ENCODE results near the gene TCF7L1. TPM values are rescaled to one million over a fixed set of nuclear protein-coding genes. Genes with fewer than 3 reads are reported as not detected.
A peak's percentile ranks its signal among the peaks of the same experiment; 100 is the strongest.
"Not testable (repeated sequence)": the region's sequence is repeated elsewhere in the genome, so short reads cannot be mapped to it uniquely, and the experiment has no call there.

Gene TCF7L1
- total and polyA plus RNA-seq, 9 donors: 5.1 to 53.1 (median 41.3) TPM

DNA sequence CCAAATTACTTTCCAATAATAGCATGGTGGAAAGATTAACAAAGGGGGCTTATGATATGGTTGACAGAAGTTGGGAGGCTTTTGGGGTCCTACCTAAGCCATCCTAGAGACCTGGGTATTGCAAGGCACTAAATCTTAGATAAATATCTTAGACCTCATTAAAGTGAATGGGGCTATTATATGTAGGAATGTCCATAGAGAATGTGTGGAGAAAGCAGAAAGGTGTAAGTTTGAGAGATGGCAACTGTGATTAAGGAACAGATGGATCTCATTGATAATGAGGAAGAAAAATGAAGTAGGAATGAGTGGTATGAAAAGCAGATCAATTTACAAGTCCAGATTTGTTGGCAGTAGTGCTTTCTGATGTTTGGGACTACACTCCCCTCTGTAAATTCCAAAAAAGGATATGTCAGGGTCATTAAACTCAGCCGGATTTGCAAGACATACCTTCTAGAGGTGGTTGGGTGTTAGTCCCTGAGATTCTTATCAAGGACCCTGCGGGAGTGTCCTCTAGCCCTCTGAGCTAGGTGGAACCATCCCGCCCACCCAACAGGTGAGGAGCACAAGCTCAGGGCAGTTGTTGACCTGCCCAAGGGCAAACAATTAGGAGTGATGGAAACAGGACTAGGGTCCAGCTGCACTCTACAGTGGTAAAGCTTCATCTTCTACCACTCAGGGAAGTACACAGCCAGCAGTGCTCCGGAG is 12.1 kb downstream of the TCF7L1 start:
- peaks cover 4% of the 10 kb centered on the region for H3K4me1 ChIP-seq (ENCODE audit: control insufficient read depth, insufficient read depth, low read length)
- no peaks in the 10 kb centered on the region for H3K9me3 ChIP-seq (replicated peaks; ENCODE audit: control insufficient read depth, low read depth, low read length)
- H3K27me3 ChIP-seq (ENCODE audit: control insufficient read depth, insufficient read depth, low read length): no peaks in the 10 kb centered on the region
- no peak for DNase-seq
- no peak overlapping the region for H3K4me3 ChIP-seq (ENCODE audit: low read length)
- H3K36me3 ChIP-seq (ENCODE audit: control insufficient read depth, insufficient read depth, low read length): peaks cover 21% of the 10 kb centered on the region
- H3K27ac ChIP-seq (ENCODE audit: low read length): no peak overlapping the region
- WGBS (ENCODE audit: insufficient coverage): 80% methylated on average over 3 of the region's 4 CpGs

DNA sequence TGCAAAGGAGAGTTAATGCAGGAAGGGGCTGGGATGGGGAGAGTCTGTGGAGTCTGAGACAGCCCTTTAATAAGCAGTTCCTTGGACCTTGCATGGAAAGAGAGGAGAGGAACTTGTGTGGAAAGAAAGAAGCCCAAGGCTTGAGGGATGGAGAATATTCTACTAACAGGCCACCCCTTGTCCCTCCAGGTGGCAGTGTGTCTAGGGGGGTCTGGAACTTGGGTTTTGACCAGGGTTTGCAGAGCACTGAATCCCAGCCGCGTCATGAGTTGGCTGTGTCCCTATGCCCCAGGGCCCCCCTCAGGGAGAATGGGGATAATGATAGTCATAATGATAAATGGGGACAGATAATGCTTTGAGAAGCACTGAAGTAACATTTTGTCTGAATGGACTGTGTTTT is 15.0 kb downstream of the TCF7L1 start:
- peaks cover 7% of the 10 kb centered on the region for H3K36me3 ChIP-seq (ENCODE audit: control insufficient read depth, insufficient read depth, low read length)
- WGBS (ENCODE audit: insufficient coverage): 21% methylated on average over 2 of the region's 2 CpGs
- H3K4me1 ChIP-seq (ENCODE audit: control insufficient read depth, insufficient read depth, low read length): peaks cover 4% of the 10 kb centered on the region
- no peak overlapping the region for H3K27ac ChIP-seq (ENCODE audit: low read length)
- H3K4me3 ChIP-seq (ENCODE audit: low read length): no peak overlapping the region
- H3K9me3 ChIP-seq (replicated peaks; ENCODE audit: control insufficient read depth, low read depth, low read length): no peaks in the 10 kb centered on the region
- no peaks in the 10 kb centered on the region for H3K27me3 ChIP-seq (ENCODE audit: control insufficient read depth, insufficient read depth, low read length)
- no peak for DNase-seq

DNA sequence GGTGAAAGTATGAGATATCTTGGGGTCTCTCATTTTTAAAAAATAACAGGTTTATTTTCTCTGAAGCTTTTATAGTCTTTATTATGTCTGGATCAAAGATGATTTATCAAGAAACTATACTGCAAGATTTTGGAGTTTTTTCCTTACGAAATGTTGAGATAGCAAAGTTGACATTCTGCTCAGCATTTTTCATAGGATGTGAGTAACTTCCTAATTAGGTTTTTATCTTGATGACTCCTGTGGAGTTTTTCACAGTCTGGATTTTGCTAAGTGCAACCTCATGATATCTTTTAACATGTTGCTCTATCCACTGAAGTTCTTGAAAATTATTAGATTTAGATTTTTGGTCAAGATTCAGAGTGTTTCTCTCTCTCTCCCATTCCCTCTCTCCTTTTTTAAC is 17.8 kb downstream of the TCF7L1 start:
- Histone ChIP-seq H3K4me3 (ENCODE audit: low read length) (no peak overlapping the region), H3K4me1 (ENCODE audit: control insufficient read depth, insufficient read depth, low read length) (peaks cover 17% of the 10 kb centered on the region), H3K36me3 (ENCODE audit: control insufficient read depth, insufficient read depth, low read length) (peaks cover 3% of the 10 kb centered on the region), H3K27ac (ENCODE audit: low read length) (no peak overlapping the region), H3K9me3 (replicated peaks; ENCODE audit: control insufficient read depth, low read depth, low read length) (no peaks in the 10 kb centered on the region), H3K27me3 (ENCODE audit: control insufficient read depth, insufficient read depth, low read length) (no peaks in the 10 kb centered on the region)
- no peak for DNase-seq
- no CpG with 5 or more reads among the region's 1 CpG for WGBS (ENCODE audit: insufficient coverage)

DNA sequence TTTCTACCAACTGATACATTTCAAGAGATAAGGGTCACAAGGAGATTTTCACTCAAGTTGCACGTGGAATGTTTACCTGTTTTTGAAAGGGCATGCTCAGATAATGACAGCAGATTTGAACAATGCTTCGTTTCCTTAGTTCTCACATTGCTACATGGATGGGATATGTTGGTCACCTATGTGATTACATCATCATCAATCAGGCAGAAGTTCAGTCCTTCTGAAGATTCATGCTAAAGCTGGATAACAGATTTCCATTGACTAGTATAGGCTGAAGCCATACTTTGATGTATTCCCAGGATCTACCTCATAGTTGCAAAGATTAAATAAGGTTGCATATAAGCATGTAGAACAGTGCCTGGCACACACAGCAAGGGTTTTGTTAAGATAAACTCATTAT is 19.7 kb downstream of the TCF7L1 start:
- Histone ChIP-seq H3K27me3 (ENCODE audit: control insufficient read depth, insufficient read depth, low read length) (no peaks in the 10 kb centered on the region), H3K4me3 (ENCODE audit: low read length) (no peak overlapping the region), H3K36me3 (ENCODE audit: control insufficient read depth, insufficient read depth, low read length) (peaks cover 3% of the 10 kb centered on the region), H3K4me1 (ENCODE audit: control insufficient read depth, insufficient read depth, low read length) (peaks cover 34% of the 10 kb centered on the region), H3K9me3 (replicated peaks; ENCODE audit: control insufficient read depth, low read depth, low read length) (no peaks in the 10 kb centered on the region), H3K27ac (ENCODE audit: low read length) (no peak overlapping the region)
- WGBS (ENCODE audit: insufficient coverage): no CpG with 5 or more reads among the region's 2 CpGs
- no peak for DNase-seq

DNA sequence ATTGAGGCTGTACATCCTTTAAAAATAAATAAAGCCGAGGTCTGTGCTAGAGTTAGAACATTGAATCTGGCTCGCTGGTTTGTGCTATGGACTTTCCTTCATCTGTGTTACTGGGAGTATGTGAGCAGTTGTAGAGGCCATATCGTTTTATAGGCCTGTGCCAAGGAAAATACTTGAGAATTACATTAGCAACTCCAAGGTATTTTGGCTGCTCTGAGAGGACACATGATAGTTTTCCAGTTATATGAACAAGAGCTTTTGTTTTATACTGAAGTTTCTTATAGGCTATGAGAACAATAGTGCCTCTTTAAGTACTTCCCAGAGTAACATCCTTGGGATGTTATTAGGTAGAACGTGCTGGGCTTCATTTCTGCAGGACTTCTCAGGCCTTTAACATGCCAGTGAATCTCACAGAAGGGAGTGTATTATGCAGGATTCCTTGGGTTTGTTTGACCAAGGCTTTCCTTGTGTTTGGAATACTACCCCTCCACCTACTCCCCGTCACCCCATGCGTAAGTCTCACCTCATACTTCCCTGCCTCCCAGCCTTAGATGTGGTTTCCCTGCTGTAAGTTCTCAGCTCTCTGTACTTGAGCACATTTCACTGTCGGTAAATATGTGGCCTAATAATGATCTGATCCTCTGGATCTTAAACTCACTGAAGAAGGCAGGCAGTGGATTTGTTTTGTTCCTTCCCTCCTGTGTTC is 21.0 kb downstream of the TCF7L1 start:
- H3K27me3 ChIP-seq (ENCODE audit: control insufficient read depth, insufficient read depth, low read length): no peaks in the 10 kb centered on the region
- WGBS (ENCODE audit: insufficient coverage): 37% methylated on average over 5 of the region's 7 CpGs
- peak overlapping the region; percentile 67 for H3K27ac ChIP-seq (ENCODE audit: low read length)
- DNase-seq: peak; percentile 88
- no peak overlapping the region for H3K4me3 ChIP-seq (ENCODE audit: low read length)
- H3K36me3 ChIP-seq (ENCODE audit: control insufficient read depth, insufficient read depth, low read length): peaks cover 3% of the 10 kb centered on the region
- H3K4me1 ChIP-seq (ENCODE audit: control insufficient read depth, insufficient read depth, low read length): peaks cover 42% of the 10 kb centered on the region
- no peaks in the 10 kb centered on the region for H3K9me3 ChIP-seq (replicated peaks; ENCODE audit: control insufficient read depth, low read depth, low read length)

DNA sequence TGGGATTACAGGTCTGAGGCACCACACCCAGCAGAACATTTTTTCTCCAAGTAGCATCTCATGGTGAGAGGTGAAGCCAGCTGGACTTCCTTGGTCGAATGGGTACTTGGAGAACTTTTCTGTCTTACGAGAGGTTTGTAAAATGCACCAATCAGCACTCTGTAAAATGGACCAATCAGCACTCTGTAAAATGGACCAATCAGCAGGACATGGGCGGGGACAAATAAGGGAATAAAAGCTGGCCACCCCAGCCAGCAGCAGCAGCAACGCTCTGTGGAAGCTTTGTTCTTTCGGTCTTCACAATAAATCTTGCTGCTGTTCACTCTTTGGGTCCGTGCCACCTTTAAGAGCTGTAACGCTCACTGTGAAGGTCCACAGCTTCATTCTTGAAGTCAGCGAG is 21.9 kb downstream of the TCF7L1 start:
- H3K27me3 ChIP-seq (ENCODE audit: control insufficient read depth, insufficient read depth, low read length); DNase-seq; H3K36me3 ChIP-seq (ENCODE audit: control insufficient read depth, insufficient read depth, low read length); H3K27ac ChIP-seq (ENCODE audit: low read length); H3K9me3 ChIP-seq (replicated peaks; ENCODE audit: control insufficient read depth, low read depth, low read length); H3K4me3 ChIP-seq (ENCODE audit: low read length): not testable (repeated sequence)
- WGBS (ENCODE audit: insufficient coverage): 90% methylated on average over 6 of the region's 8 CpGs
- peaks cover 44% of the 10 kb centered on the region for H3K4me1 ChIP-seq (ENCODE audit: control insufficient read depth, insufficient read depth, low read length)

DNA sequence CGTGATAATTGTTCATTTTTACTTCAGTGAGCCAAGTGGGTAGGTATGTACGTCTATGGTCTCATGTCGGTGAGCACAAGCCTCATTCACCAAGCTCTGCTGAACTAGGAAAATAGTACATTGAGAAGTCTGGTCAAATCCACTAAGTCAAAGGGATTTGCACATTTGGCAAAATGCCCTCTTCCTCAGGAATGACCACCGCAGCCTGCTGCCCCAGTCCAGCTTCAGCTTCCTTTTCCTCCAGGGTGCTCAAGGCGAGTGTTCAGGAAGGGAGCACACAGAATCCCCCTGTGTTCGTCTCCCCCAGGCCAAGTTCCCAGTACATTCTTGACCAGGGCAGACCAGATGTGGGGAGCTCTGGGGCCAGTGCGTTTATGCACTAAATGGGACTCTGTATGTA is 23.0 kb downstream of the TCF7L1 start:
- Histone ChIP-seq H3K9me3 (replicated peaks; ENCODE audit: control insufficient read depth, low read depth, low read length) (no peaks in the 10 kb centered on the region), H3K4me3 (ENCODE audit: low read length) (no peak overlapping the region), H3K27me3 (ENCODE audit: control insufficient read depth, insufficient read depth, low read length) (no peaks in the 10 kb centered on the region), H3K27ac (ENCODE audit: low read length) (peak overlapping the region; percentile 15), H3K36me3 (ENCODE audit: control insufficient read depth, insufficient read depth, low read length) (peaks cover 3% of the 10 kb centered on the region), H3K4me1 (ENCODE audit: control insufficient read depth, insufficient read depth, low read length) (peaks cover 48% of the 10 kb centered on the region)
- 20% methylated on average over 1 of the region's 7 CpGs for WGBS (ENCODE audit: insufficient coverage)
- DNase-seq: peak; percentile 68

DNA sequence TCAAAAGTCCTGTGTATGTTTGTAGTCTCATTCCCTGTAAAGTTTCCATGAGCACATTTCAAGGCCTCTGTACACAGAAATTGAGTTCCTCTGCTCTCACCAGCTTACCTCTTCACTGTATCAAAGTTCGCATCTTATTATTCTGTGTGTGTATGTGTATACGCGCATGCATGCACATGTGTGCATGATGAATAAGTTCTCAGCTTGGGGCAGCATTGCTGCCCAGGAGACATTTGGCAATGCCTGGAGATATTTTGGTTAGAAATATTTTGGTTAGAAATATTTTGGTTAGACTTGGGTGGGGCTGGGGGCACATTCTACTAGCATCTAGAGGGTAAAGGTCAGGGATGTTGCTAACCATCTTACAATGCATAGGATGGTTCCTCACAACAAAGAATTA is 23.4 kb downstream of the TCF7L1 start:
- Histone ChIP-seq H3K36me3 (ENCODE audit: control insufficient read depth, insufficient read depth, low read length) (peaks cover 3% of the 10 kb centered on the region), H3K9me3 (replicated peaks; ENCODE audit: control insufficient read depth, low read depth, low read length) (no peaks in the 10 kb centered on the region), H3K4me1 (ENCODE audit: control insufficient read depth, insufficient read depth, low read length) (peaks cover 53% of the 10 kb centered on the region), H3K27ac (ENCODE audit: low read length) (peak overlapping the region; percentile 15), H3K4me3 (ENCODE audit: low read length) (no peak overlapping the region), H3K27me3 (ENCODE audit: control insufficient read depth, insufficient read depth, low read length) (no peaks in the 10 kb centered on the region)
- WGBS (ENCODE audit: insufficient coverage): 90% methylated on average over 3 of the region's 3 CpGs
- DNase-seq: no peak

DNA sequence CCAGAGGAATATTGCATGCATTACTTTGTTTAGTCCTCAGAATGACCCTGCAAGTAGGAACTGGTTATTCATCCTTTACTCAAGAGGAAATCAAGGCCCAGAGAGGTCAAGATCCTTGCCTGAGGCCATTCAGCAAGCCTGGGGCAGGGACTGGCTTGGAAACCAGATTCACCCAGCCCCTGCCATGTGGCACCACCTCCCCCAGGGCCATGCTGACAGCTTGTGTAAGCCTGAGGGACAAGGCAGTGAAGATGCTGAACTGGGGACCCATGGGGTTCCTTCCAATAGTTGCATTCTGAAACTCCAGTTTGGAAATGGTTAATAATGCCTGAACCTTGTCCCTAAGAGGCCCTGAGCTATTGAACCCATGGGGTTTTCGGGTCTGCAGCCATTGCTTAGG is 24.2 kb downstream of the TCF7L1 start:
- Histone ChIP-seq H3K27ac (ENCODE audit: low read length) (no peak overlapping the region), H3K4me1 (ENCODE audit: control insufficient read depth, insufficient read depth, low read length) (peaks cover 60% of the 10 kb centered on the region), H3K4me3 (ENCODE audit: low read length) (no peak overlapping the region), H3K9me3 (replicated peaks; ENCODE audit: control insufficient read depth, low read depth, low read length) (no peaks in the 10 kb centered on the region), H3K27me3 (ENCODE audit: control insufficient read depth, insufficient read depth, low read length) (no peaks in the 10 kb centered on the region), H3K36me3 (ENCODE audit: control insufficient read depth, insufficient read depth, low read length) (peaks cover 3% of the 10 kb centered on the region)
- no peak for DNase-seq
- WGBS (ENCODE audit: insufficient coverage): 80% methylated on average over 1 of the region's 1 CpG

DNA sequence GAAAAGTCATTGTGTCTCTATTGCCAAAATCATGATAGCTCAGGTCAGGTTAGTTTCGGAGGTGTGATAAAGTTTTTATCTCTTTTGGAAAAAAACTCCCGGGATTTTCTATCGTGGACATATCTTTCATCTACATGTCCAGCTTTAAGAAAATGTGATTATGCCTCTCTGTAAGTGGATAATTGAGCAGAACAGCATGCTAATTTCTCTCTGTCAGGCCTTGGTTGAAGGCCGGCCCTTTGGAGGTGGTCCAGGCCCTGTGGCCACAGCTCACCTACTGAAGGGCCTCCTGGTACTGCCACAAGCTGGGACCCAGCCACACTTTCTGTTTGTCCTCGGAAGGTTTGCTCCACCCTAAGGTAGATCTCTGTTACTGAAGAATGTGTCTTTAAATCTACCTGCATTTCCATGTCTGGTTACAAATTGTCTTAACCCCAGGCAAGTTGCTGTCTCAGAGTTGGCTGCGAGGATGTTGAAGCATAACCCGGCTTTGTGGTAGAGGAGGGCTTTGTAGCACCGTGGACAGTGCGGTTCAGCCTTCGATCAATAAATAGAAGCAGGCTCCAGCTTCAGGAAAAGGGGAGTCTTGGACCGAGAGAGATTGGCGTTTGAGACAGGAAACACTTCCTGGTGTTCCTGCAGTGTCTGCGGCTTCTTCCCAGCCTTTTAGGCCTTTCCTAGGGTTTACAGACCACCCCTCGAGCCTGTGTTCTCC is 25.5 kb downstream of the TCF7L1 start:
- peaks cover 3% of the 10 kb centered on the region for H3K36me3 ChIP-seq (ENCODE audit: control insufficient read depth, insufficient read depth, low read length)
- no peak overlapping the region for H3K4me3 ChIP-seq (ENCODE audit: low read length)
- WGBS (ENCODE audit: insufficient coverage): 84% methylated on average over 8 of the region's 14 CpGs
- no peak for DNase-seq
- H3K27me3 ChIP-seq (ENCODE audit: control insufficient read depth, insufficient read depth, low read length): no peaks in the 10 kb centered on the region
- H3K9me3 ChIP-seq (replicated peaks; ENCODE audit: control insufficient read depth, low read depth, low read length): no peaks in the 10 kb centered on the region
- no peak overlapping the region for H3K27ac ChIP-seq (ENCODE audit: low read length)
- peaks cover 73% of the 10 kb centered on the region for H3K4me1 ChIP-seq (ENCODE audit: control insufficient read depth, insufficient read depth, low read length)

All from muscle of leg (tissue), 11 donors.